DND-41 (cell line): ENCODE data around the gene MICU1.

Experiments
- EZH2 ChIP-seq: IDR thresholded peaks from 3 replicates; pipeline ENCODE4 v1.6.1; 2012; ENCODE audit warnings: borderline replicate concordance, low read depth, mild to moderate bottlenecking, moderate library complexity, low read length, inconsistent platforms; ENCODE audit not compliant: severe bottlenecking
- TF ChIP-seq, protein P1 (sequence below): IDR thresholded peaks from 2 replicates; pipeline ENCODE4 v1.5.1; 2012; ENCODE audit warnings: borderline replicate concordance, low read length, moderate library complexity, mild to moderate bottlenecking; ENCODE audit not compliant: poor library complexity, severe bottlenecking; ENCODE audit errors: extremely low read depth

- TF ChIP-seq, protein P1, sequence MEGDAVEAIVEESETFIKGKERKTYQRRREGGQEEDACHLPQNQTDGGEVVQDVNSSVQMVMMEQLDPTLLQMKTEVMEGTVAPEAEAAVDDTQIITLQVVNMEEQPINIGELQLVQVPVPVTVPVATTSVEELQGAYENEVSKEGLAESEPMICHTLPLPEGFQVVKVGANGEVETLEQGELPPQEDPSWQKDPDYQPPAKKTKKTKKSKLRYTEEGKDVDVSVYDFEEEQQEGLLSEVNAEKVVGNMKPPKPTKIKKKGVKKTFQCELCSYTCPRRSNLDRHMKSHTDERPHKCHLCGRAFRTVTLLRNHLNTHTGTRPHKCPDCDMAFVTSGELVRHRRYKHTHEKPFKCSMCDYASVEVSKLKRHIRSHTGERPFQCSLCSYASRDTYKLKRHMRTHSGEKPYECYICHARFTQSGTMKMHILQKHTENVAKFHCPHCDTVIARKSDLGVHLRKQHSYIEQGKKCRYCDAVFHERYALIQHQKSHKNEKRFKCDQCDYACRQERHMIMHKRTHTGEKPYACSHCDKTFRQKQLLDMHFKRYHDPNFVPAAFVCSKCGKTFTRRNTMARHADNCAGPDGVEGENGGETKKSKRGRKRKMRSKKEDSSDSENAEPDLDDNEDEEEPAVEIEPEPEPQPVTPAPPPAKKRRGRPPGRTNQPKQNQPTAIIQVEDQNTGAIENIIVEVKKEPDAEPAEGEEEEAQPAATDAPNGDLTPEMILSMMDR: no peak
- no peak for TF ChIP-seq EZH2
These were observed 207.9 kb downstream of the MICU1 start for GRCh38 chr10:72417971-72418370.
